Measurements from ENCODE around the gene PHPT1. TPM values are rescaled to one million over a fixed set of nuclear protein-coding genes. Genes with fewer than 3 reads are reported as not detected.

The PHPT1 gene
- total and polyA plus RNA-seq, 2 of the 13 experiments (the other 11 are each of a cell fraction or from before 2014, with no cell fraction given) = 189 to 192 TPM

DNA sequence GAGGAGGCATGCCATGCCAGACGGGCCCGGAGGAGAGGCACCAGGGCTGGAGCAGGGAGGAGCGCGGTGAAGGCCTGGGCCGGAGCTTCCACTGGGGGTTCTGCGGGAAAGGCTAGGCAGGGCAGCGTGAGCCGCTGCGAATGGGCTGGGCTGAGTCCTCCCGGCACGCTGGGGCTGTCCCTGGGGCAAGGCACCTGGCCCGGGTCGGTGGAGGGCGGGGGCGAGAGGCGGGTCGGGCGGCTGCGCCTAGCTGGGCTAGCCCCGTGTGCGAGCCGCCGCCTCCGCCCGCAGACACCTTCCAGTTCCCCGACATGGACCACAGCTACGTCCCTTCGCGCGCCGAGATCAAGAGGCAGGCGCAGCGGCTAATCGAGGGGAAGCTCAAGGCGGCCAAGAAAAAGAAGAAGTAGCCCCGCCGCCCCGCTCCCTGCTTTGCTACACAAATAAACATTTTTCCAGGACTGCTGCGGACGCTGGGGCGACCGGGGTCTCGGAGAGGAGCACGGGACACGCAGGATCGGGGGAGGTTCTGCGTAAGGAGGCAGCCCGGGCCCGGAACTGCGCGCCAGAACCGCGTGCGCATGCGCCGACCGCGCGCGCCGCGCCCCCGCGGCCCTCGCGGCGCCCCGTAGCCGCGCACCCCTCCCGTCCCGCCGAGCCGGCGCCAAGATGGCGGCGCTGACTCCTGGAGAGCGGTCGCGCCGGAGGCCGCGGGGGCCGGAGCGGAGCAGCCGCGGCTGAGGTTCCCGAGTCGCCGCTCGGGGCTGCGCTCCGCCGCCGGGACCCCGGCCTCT lies 41.7 kb upstream of the PHPT1 start, which contains the start of gene RABL6 (continued):
- TF ChIP-seq RFX1 (IDR thresholded peaks at IDR 0.05) (no peak), ZNF607 (CRISPR knock-in tag; IDR thresholded peaks at IDR 0.05; ENCODE audit: borderline replicate concordance) (no peak), CBX1 (IDR thresholded peaks at IDR 0.05; ENCODE audit: low read depth) (no peak), NR1H2 (CRISPR knock-in tag; IDR thresholded peaks at IDR 0.05; ENCODE audit: borderline replicate concordance, low read depth) (no peak), ZNF557 (CRISPR knock-in tag; IDR thresholded peaks at IDR 0.05) (0 out of 2 replicates have a peak, but pooled peaks have one; percentile 15), IRF2 (CRISPR knock-in tag; IDR thresholded peaks at IDR 0.05) (0 out of 2 replicates have a peak, but pooled peaks have one; percentile 40), ZNF446 (CRISPR knock-in tag; IDR thresholded peaks at IDR 0.05) (peak; percentile 71), ARNTL (CRISPR knock-in tag; IDR thresholded peaks at IDR 0.05) (no peak), HIVEP1 (CRISPR knock-in tag; IDR thresholded peaks at IDR 0.05) (no peak), ZMYM4 (CRISPR knock-in tag; IDR thresholded peaks at IDR 0.05) (no peak), HNF4A (CRISPR knock-in tag; IDR thresholded peaks at IDR 0.05) (no peak), EZH2 (conservative IDR thresholded peaks at IDR 0.05; ENCODE audit: low read depth, low read length) (no peak), ZNF772 (CRISPR knock-in tag; IDR thresholded peaks at IDR 0.05) (peak; percentile 87; the same call in 1 of the 2 replicates), NFATC3 (CRISPR knock-in tag; IDR thresholded peaks at IDR 0.05) (no peak)
- TF ChIP-seq, protein P1, sequence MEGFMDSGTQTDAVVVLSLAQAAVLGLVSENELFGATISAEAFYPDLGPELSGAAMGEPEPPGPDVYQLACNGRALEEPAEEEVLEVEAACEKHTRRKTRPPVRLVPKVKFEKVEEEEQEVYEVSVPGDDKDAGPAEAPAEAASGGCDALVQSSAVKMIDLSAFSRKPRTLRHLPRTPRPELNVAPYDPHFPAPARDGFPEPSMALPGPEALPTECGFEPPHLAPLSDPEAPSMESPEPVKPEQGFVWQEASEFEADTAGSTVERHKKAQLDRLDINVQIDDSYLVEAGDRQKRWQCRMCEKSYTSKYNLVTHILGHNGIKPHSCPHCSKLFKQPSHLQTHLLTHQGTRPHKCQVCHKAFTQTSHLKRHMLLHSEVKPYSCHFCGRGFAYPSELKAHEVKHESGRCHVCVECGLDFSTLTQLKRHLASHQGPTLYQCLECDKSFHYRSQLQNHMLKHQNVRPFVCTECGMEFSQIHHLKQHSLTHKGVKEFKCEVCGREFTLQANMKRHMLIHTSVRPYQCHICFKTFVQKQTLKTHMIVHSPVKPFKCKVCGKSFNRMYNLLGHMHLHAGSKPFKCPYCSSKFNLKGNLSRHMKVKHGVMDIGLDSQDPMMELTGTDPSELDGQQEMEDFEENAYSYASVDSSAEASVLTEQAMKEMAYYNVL (CRISPR knock-in tag; IDR thresholded peaks at IDR 0.05; ENCODE audit: borderline replicate concordance) = no peak
- TF ChIP-seq, protein P2, sequence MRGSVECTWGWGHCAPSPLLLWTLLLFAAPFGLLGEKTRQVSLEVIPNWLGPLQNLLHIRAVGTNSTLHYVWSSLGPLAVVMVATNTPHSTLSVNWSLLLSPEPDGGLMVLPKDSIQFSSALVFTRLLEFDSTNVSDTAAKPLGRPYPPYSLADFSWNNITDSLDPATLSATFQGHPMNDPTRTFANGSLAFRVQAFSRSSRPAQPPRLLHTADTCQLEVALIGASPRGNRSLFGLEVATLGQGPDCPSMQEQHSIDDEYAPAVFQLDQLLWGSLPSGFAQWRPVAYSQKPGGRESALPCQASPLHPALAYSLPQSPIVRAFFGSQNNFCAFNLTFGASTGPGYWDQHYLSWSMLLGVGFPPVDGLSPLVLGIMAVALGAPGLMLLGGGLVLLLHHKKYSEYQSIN (CRISPR knock-in tag; IDR thresholded peaks at IDR 0.05; ENCODE audit: borderline replicate concordance) = no peak
- TF ChIP-seq, protein P3, sequence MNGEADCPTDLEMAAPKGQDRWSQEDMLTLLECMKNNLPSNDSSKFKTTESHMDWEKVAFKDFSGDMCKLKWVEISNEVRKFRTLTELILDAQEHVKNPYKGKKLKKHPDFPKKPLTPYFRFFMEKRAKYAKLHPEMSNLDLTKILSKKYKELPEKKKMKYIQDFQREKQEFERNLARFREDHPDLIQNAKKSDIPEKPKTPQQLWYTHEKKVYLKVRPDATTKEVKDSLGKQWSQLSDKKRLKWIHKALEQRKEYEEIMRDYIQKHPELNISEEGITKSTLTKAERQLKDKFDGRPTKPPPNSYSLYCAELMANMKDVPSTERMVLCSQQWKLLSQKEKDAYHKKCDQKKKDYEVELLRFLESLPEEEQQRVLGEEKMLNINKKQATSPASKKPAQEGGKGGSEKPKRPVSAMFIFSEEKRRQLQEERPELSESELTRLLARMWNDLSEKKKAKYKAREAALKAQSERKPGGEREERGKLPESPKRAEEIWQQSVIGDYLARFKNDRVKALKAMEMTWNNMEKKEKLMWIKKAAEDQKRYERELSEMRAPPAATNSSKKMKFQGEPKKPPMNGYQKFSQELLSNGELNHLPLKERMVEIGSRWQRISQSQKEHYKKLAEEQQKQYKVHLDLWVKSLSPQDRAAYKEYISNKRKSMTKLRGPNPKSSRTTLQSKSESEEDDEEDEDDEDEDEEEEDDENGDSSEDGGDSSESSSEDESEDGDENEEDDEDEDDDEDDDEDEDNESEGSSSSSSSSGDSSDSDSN (CRISPR knock-in tag; IDR thresholded peaks at IDR 0.05) = no peak
- TF ChIP-seq, protein P4, sequence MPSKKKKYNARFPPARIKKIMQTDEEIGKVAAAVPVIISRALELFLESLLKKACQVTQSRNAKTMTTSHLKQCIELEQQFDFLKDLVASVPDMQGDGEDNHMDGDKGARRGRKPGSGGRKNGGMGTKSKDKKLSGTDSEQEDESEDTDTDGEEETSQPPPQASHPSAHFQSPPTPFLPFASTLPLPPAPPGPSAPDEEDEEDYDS (CRISPR knock-in tag; IDR thresholded peaks at IDR 0.05) = no peak
- TF ChIP-seq, protein P5, sequence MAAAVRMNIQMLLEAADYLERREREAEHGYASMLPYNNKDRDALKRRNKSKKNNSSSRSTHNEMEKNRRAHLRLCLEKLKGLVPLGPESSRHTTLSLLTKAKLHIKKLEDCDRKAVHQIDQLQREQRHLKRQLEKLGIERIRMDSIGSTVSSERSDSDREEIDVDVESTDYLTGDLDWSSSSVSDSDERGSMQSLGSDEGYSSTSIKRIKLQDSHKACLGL (CRISPR knock-in tag; IDR thresholded peaks at IDR 0.05) = peak; percentile 27; the same call in 1 of the 2 replicates
- TF ChIP-seq, protein P6, sequence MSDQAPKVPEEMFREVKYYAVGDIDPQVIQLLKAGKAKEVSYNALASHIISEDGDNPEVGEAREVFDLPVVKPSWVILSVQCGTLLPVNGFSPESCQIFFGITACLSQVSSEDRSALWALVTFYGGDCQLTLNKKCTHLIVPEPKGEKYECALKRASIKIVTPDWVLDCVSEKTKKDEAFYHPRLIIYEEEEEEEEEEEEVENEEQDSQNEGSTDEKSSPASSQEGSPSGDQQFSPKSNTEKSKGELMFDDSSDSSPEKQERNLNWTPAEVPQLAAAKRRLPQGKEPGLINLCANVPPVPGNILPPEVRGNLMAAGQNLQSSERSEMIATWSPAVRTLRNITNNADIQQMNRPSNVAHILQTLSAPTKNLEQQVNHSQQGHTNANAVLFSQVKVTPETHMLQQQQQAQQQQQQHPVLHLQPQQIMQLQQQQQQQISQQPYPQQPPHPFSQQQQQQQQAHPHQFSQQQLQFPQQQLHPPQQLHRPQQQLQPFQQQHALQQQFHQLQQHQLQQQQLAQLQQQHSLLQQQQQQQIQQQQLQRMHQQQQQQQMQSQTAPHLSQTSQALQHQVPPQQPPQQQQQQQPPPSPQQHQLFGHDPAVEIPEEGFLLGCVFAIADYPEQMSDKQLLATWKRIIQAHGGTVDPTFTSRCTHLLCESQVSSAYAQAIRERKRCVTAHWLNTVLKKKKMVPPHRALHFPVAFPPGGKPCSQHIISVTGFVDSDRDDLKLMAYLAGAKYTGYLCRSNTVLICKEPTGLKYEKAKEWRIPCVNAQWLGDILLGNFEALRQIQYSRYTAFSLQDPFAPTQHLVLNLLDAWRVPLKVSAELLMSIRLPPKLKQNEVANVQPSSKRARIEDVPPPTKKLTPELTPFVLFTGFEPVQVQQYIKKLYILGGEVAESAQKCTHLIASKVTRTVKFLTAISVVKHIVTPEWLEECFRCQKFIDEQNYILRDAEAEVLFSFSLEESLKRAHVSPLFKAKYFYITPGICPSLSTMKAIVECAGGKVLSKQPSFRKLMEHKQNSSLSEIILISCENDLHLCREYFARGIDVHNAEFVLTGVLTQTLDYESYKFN (CRISPR knock-in tag; conservative IDR thresholded peaks at IDR 0.05) = 0 out of 2 replicates have a peak, but pooled peaks have one; percentile 28

All from HepG2 (cell line).